Spinal cord (tissue), 10 donors: ENCODE data around the gene RSPO1. TPM values are rescaled to one million over a fixed set of nuclear protein-coding genes. Genes with fewer than 3 reads are reported as not detected.

Experiments
- DNase-seq, 6 donors: peaks; one replicate each; pipeline versions ENCODE4 v3.0.0 to v3.0.0-alpha.2; 2013 to 2015; ENCODE audit warnings: low spot score in 6 of 6, low read depth in 4 of 6
- H3K27ac ChIP-seq: one replicate; pipeline ENCODE4 v1.5.1; 2013; ENCODE audit warnings: low read depth, low read length, control low read depth
- H3K27me3 ChIP-seq: one replicate; pipeline ENCODE4 v1.6.1; 2013; ENCODE audit warnings: low read length; ENCODE audit not compliant: control insufficient read depth, insufficient read depth
- H3K36me3 ChIP-seq: one replicate; pipeline ENCODE4 v1.6.1; 2013; ENCODE audit warnings: low read length; ENCODE audit not compliant: control insufficient read depth, insufficient read depth
- H3K4me1 ChIP-seq: one replicate; pipeline ENCODE4 v1.6.1; 2013; ENCODE audit warnings: low read length; ENCODE audit not compliant: control insufficient read depth, insufficient read depth
- H3K4me3 ChIP-seq: one replicate; pipeline ENCODE4 v1.5.1; 2013; ENCODE audit warnings: low read depth, low read length, control low read depth
- H3K9me3 ChIP-seq: one replicate; pipeline ENCODE4 v1.6.1; 2013; ENCODE audit warnings: low read length; ENCODE audit not compliant: control insufficient read depth, insufficient read depth
- WGBS: methylation state at CpG from one replicate; pipeline ENCODE4 v1.1.5; 2013; ENCODE audit warnings: missing lambda C conversion rate; ENCODE audit not compliant: insufficient coverage; 5-methylcytosine and 5-hydroxymethylcytosine counted together
- polyA plus RNA-seq, 2 donors: library from polyadenylated mRNA; unstranded; fragments of 120-200 nt; gene quantifications; one replicate each; pipeline ENCODE4 v1.2.1, GENCODE V29; 2013; ENCODE audit not compliant: insufficient read length in 2 of 2
- total RNA-seq, 2 donors: library from RNA; depleted of rRNA in 1 of 2; stranded (reverse); fragments of 120-200 nt in 1 of 2; fragments of >200 nt in 1 of 2; gene quantifications; one replicate each; pipeline versions ENCODE4 v1.2.3 to v1.2.4, GENCODE V29; 2013 to 2014
- donor health status: healthy.

The RSPO1 gene
- total and polyA plus RNA-seq, 4 donors, result 0.06 to 0.29 (median 0.27) TPM; not detected in 1

- DNase-seq, result peak in 1 of 6 donors; percentile 3
- no peaks in the 10 kb centered on the region for H3K36me3 ChIP-seq
- 82% methylated on average over 9 of the region's 9 CpGs for WGBS
- H3K4me1 ChIP-seq, result no peaks in the 10 kb centered on the region
- no peaks in the 10 kb centered on the region for H3K9me3 ChIP-seq
- peaks cover 26% of the 10 kb centered on the region for H3K27me3 ChIP-seq
- H3K4me3 ChIP-seq, result no peak overlapping the region
- no peak overlapping the region for H3K27ac ChIP-seq
Observed at GRCh38 chr1:37605806-37606474, 28.8 kb downstream of the RSPO1 start.

DNA sequence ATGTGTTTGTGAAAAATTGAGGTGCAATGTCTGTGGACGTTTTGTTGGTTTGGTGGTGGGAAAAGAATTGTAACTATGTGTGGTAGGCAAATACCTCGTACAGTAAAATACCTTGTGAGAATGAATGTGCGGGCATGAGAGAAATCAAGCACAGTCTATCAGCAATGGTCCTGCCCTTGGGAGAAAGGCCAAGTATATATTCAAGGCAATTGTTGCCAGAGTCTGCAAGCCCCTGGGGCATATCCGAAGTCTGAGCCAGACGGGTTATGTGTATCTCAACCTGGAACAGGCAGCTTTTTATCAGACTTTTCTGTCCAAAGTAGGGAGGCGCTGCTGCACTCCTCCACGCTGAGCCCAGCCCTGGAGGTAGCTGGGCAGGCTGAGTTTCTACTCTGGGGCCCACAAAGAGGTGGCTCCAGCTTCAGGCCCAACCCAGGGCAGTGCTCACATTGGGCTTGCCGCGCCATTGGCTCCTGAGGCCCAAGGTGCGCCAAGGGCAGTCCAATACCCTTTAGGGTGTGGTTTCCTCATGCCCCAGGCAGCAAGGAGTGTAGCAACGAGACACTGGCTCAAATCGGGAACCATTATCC lies 29.5 kb downstream of the RSPO1 start:
- Histone ChIP-seq H3K36me3 (no peaks in the 10 kb centered on the region), H3K4me3 (no peak overlapping the region), H3K27ac (no peak overlapping the region), H3K9me3 (no peaks in the 10 kb centered on the region), H3K4me1 (no peaks in the 10 kb centered on the region), H3K27me3 (peaks cover 26% of the 10 kb centered on the region)
- DNase-seq, result no peak
- WGBS, result 71% methylated on average over 12 of the region's 12 CpGs

DNA sequence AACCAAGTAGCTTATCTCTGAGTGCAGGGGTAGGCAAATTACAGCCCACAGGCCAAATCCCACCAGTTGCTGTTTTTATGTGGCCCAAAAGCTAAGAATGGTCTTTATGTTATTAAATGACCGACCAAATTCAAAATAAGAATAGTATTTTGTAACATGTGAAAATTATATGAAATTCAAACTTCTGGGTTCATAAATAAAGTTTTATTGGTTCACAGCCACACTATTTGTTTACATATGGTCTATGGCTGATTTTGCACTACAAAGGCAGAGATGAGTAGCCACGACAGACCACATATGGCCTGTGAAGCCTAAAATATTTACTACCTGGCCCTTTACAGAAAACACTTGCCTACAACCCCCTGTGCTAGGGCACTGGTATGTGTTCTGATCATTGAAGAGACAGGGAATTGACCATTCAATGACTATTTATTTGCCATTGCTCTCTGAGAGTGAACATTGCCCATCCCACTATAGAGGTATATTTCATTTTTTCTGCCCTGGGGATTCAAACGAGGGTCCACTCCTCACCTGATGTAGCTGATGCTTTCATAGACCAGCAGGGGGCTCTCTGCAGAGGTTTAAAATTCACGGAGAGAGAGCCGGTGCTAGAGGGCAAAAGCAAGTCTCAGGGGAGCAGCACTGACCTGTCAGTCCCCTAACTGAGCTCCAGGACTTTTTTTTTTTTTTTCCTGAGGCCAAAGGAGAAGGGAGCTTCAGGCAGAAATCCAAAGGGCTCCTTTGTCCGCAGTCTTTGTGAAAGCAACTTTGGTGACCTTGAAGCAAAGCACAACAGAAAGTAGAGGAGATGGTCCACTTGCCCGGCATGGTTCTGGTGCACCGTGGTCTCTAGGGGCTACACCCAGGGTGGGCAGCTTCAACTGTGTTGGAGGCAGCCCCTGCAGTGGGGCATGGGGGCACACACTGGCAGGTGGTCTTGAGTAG lies 31.7 kb downstream of the RSPO1 start:
- H3K4me1 ChIP-seq, result no peaks in the 10 kb centered on the region
- H3K4me3 ChIP-seq, result no peak overlapping the region
- DNase-seq, result peak in 2 of 6 donors; percentile 46 to 57
- H3K36me3 ChIP-seq, result no peaks in the 10 kb centered on the region
- no peaks in the 10 kb centered on the region for H3K9me3 ChIP-seq
- no peak overlapping the region for H3K27ac ChIP-seq
- peaks cover 17% of the 10 kb centered on the region for H3K27me3 ChIP-seq
- 25% methylated on average over 6 of the region's 8 CpGs for WGBS

GRCh38 chr1:37601441-37601840 lies 33.3 kb downstream of the RSPO1 start:
- no peak overlapping the region for H3K4me3 ChIP-seq
- no peak overlapping the region for H3K27ac ChIP-seq
- no peaks in the 10 kb centered on the region for H3K4me1 ChIP-seq
- no peaks in the 10 kb centered on the region for H3K36me3 ChIP-seq
- H3K9me3 ChIP-seq, result no peaks in the 10 kb centered on the region
- H3K27me3 ChIP-seq, result peaks cover 12% of the 10 kb centered on the region
- DNase-seq, result no peak

- Histone ChIP-seq H3K36me3 (no peaks in the 10 kb centered on the region), H3K27me3 (peaks cover 9% of the 10 kb centered on the region), H3K9me3 (no peaks in the 10 kb centered on the region), H3K27ac (no peak overlapping the region), H3K4me1 (no peaks in the 10 kb centered on the region), H3K4me3 (no peak overlapping the region)
- DNase-seq, result peak in 3 of 6 donors; percentile 7 to 89 (median 8)
- WGBS, result 37% methylated on average over 4 of the region's 5 CpGs
Observed at GRCh38 chr1:37599940-37600339, 34.8 kb downstream of the RSPO1 start.

GRCh38 chr1:37596182-37596667 lies 38.5 kb downstream of the RSPO1 start:
- no CpG with 5 or more reads among the region's 3 CpGs for WGBS
- no peaks in the 10 kb centered on the region for H3K9me3 ChIP-seq

DNA sequence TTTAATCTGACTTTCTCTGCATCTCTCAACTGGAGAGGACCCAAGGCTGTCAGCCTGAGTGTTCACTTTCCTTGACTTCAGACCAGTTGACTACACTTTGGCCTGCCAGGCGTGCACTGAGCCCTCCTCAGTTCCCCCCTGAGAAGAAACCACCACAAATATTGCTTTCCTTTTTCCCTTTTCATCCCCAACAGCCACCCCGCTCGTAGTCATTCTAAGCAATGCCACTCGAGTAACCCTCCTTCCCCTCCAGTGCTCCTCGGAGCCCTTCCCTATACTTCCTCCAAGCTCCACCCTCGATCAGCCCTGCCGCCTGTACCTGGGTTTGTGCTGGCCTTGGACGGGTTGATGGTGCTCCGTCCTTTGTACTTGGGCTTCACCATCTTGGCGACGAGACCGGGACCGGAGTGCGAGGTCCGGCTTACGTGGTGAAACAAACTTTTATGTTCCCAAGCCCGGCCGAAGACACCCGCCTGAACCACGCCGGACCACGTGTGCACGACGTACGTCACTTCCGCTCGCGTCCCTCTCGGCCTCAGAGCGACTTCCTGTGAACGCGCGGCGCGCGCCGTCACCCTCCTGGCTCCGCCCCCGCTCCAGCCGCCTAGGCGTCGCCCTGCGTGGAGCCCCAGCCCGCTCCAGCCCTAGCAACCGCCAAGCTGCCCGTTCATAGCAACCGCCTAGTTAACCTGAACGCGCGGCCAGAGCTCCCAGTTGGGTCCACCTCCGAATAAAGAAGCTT lies 39.1 kb downstream of the RSPO1 start, which contains the start of gene GNL2:
Gene GNL2, minus strand, starts transcription at position 498 of the 742 bp plus-strand sequence. Its CDS starts 115 bp downstream, at position 383.
- WGBS, result under 1% methylated on average over 50 of the region's 51 CpGs
- peaks cover 5% of the 10 kb centered on the region for H3K36me3 ChIP-seq
- H3K4me3 ChIP-seq, result peak within 1 kb of the TSS; percentile 87
- peak; percentile 93 to 99 (median 96) for DNase-seq
- H3K9me3 ChIP-seq, result no peaks in the 10 kb centered on the region
- H3K4me1 ChIP-seq, result peaks cover 5% of the 10 kb centered on the region
- H3K27ac ChIP-seq, result peak within 1 kb of the TSS; percentile 85
- H3K27me3 ChIP-seq, result no peaks in the 10 kb centered on the region

More at GRCh38 chr1:37596182-37596667, 38.5 kb downstream of the RSPO1 start:
- H3K4me3 ChIP-seq, result peak overlapping the region; percentile 87
- H3K27me3 ChIP-seq, result no peaks in the 10 kb centered on the region
- no peak for DNase-seq
- H3K36me3 ChIP-seq, result peaks cover 5% of the 10 kb centered on the region
- peak overlapping the region; percentile 85 for H3K27ac ChIP-seq
- H3K4me1 ChIP-seq, result peaks cover 5% of the 10 kb centered on the region

- Histone ChIP-seq H3K4me1 (peaks cover 5% of the 10 kb centered on the region), H3K27ac (no peak overlapping the region), H3K27me3 (no peaks in the 10 kb centered on the region), H3K4me3 (no peak overlapping the region), H3K9me3 (no peaks in the 10 kb centered on the region), H3K36me3 (peaks cover 15% of the 10 kb centered on the region)
- DNase-seq, result no peak
- 94% methylated on average over 3 of the region's 6 CpGs for WGBS
Observed at GRCh38 chr1:37593726-37594125, 41.0 kb downstream of the RSPO1 start.

GRCh38 chr1:37588939-37589338 lies 45.8 kb downstream of the RSPO1 start:
- H3K27ac ChIP-seq, result no peak overlapping the region
- no peak for DNase-seq
- H3K36me3 ChIP-seq, result peaks cover 33% of the 10 kb centered on the region
- H3K4me3 ChIP-seq, result no peak overlapping the region
- no peaks in the 10 kb centered on the region for H3K4me1 ChIP-seq
- H3K27me3 ChIP-seq, result no peaks in the 10 kb centered on the region
- WGBS, result no CpG with 5 or more reads among the region's 2 CpGs
- no peaks in the 10 kb centered on the region for H3K9me3 ChIP-seq
